Embryonic facial prominence (tissue), 1 donor: ENCODE results near the gene LRRC18.

Experiments used
- DNase-seq: peaks from one replicate; pipeline ENCODE4 v3.0.0-alpha.2; 2016; ENCODE audit errors: extremely low spot score

Gene LRRC18

DNA sequence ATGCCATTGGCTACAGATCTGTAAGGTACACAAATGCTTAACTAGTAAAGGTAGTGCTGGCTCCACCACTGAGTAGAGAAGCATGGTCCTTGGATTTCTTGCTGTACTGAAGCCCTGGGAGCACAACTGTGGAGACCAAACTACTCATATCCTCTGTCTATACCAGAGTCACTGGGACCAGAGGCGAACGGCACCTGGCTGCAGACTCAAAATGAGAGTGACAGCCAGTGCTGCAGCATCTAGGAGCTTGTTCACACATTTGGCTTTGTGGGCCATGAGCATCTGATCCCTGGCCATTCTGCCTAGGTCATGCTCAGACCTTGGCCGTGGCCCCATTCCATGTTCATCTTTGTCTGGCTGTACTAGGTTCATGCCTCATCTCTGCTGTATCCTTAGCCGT lies 31.9 kb downstream of the LRRC18 start:
- DNase-seq = no peak

GRCh38 chr10:48906841-48907240 lies 32.8 kb downstream of the LRRC18 start:
- no peak for DNase-seq

GRCh38 chr10:48905311-48905710 lies 34.3 kb downstream of the LRRC18 start:
- no peak for DNase-seq

- no peak for DNase-seq
These were observed 34.8 kb downstream of the LRRC18 start for GRCh38 chr10:48904861-48905260.

DNA sequence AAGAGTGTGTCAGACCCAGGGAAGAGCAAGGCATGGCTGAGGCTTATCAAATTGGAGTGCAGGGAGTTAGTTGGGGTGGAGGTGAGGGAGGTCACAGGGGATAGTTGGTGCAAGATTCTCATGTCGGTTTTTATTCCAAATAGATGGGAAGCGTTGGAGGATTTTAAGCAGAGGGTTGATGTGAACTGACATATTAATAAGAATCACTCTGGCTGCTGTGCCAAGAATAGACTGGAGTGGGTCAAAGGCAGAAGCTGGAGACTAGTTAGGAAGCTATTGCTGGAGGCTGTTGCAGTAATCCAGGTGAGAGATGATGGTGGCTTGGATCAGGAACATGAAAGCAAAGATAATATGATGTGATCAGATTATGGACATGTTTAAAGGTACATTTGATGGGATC lies 36.5 kb downstream of the LRRC18 start:
- DNase-seq = no peak

- DNase-seq = no peak
These were observed 37.5 kb downstream of the LRRC18 start for GRCh38 chr10:48902096-48902495.

DNA sequence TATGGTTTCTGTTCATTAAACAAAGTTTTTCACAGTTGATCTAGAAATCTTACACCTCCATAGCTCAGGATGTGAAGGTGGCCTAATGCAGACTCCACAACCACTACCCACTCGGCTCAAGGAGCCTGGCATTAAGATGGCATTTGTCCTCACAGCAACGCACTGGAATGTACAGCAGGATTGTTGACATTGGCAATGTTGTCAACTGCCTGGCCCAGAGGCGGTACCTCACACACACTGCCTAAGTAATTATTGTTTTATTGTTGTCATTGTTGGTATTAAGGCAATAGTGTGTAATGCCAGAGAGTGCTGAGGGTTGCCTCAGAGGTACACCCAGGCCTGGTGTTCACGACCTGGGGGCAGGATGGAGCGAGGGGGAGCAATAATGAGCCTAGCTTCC lies 38.3 kb downstream of the LRRC18 start:
- no peak for DNase-seq

DNA sequence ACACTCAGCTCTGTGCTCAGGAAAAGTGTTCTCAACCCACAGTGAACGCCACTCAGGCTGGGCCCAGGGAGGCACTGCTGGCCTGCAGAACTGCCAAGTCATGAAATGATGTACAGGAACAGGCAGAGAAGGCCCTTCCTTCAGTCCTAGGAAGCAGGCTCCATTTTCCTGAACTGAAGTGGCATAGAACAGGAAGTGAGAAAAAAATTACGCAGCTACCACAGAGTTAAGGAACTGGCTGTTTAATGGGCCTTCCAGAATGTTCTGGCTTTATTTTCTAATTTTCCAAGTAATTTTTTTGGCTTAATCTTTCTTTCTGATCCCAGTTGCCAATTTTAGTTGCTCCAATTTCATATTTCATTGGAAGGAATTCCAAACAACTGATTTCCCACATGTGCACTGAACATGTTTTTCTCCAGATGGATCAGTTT lies 39.3 kb downstream of the LRRC18 start:
- DNase-seq = no peak

DNA sequence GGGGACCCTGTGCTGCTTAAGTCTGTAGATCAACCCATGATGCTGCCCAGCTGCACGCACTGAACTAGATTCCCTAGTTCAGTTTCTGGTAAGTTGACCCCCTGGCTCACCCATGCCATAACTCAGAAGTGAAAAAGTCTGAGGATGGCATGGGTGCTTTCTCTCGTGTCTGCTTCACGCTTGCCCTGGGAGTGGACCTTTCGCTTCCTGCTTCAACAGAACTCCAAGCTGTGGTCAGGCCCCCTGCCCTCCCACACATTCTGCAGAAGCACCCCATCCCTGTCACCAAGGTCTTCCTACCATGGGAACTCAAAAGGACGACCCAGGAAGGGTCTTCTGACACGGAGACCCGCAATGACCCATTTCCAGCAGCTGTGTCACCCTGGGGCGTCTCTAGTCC lies 39.9 kb downstream of the LRRC18 start:
- DNase-seq = no peak

DNA sequence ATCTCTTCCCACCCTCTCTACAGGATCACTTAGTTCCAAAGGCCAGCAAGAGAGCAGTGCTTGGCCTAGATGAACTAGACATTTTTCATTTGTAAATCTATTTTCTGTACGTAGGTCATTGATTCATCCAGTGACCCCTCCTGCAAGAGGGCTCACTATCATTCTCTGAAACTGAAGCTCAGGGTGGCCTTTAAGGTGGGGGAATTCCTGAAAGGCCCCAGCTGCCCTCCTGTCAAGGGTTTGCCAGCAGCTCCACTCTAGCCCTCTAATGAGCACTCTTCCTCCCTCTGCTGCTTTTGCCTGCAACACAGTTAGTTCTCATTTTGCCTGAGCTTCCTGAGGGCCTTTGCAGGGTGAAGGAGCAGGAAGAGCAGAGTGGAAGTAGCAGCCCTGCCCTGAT lies 41.2 kb downstream of the LRRC18 start:
- no peak for DNase-seq

GRCh38 chr10:48897441-48897790 lies 42.2 kb downstream of the LRRC18 start:
- DNase-seq = no peak

DNA sequence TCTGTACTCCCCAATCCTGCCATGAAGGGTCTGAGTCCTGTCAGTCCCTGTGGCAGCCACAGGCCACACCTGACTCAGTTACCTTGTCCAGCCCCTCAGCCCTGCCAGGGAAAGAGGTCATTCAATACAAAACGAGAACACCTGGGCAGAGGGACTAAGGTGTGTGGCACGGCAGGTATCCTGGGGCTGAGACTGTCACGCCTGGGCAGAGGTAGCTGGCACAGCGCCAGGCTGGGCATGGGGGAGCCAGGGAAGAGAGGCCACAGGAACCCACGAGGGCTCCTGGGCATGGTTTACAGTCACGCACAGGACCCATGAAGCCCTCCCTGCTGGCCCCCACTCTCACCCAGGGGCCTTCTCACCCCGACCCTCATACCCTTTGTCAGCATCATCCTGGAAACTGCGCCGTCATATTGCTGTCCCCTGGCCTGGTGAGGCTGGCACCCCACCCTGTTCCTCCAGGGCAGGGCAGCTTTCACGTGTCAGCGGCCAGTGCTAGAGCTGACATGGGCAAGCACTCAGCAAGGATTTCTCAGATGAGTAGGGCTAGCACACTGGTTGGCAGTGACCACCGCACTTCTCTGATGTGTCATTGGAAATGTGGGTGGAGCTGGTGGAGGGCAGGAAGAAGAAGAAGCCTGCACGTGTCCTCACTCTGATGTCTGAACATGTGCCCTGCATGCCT lies 42.7 kb downstream of the LRRC18 start:
- no peak for DNase-seq

GRCh38 chr10:48895803-48896195 lies 43.8 kb downstream of the LRRC18 start:
- no peak for DNase-seq

- no peak for DNase-seq
These were observed 44.5 kb downstream of the LRRC18 start for GRCh38 chr10:48894911-48895802.

GRCh38 chr10:48890888-48891850 lies 48.5 kb downstream of the LRRC18 start:
- no peak for DNase-seq

DNA sequence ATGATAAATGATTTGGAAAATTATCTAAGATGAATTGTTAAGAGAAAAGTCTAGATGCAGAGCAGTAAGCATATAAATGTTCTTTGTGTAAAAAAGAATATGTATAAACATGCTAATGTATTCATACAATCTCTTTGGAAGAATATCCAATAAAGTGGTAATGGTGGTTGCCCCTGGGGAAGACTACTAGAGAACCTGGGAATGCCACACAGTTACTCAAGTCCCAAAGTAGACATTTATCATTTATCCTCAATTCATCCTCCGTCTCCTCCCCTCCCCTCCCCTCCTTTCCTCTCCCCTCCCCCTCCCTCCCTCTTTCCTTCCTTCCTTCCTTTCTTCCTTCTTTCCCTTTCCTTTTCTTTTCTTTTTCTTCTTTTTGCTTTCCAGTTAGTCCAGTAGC lies 51.7 kb downstream of the LRRC18 start:
- no peak for DNase-seq

DNA sequence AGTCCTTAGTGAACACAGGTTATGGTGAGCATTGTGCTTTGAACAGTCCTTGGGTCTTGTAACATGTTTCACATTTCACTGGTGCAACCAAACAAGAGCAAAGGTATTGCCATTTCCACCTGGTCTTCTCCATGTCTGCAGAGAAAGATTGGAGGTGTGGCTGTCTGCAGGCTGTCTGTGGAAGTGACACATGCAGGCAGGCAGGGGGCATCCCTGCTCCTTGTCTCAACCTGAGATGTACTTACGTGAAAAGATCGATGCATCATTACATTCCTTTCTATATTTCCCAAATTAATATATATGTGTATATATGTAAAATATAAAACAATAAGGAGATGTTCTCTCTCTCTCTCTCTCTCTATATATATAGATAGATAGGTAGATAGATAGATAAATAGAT lies 54.3 kb downstream of the LRRC18 start:
- no peak for DNase-seq

DNA sequence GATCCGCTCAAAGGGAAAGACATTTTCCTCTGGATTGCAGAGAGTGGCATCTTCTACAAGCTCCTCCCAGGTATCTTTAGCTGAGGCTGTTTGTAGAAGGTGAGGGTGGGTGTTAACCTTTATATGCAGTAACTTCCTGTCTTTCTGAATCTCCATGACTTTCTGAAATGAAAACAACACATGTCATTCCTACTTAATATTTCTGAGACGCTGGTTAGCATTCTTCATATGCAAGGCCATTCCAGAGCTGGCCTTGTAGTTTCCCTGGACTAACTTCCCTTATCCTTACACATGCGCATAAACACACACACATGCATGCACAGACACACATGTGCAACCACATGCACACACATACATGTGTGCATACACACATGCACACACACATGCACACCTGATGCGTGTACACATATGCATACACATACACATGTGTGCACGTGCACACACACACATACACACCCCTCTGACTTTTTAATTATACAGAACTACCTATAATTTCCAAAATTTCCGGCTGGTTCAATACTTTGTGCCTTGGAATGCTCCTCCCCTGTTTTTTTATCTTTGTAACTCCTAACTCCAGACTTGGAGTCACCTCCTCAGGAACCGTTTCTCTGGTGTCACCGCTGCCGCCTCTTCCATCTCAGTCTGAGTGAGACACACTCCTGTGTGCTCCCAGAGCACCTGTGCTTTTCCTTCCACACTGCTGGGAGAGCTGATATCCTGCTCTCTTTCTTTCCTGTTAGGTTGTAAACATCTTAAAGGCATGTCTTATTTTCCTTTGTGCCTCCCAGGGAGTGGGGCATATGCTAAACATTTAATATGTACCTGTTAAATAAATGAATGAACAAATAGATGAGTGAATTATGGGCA lies 55.2 kb downstream of the LRRC18 start:
- DNase-seq = no peak

- no peak for DNase-seq
These were observed 55.9 kb downstream of the LRRC18 start for GRCh38 chr10:48883701-48884100.

DNA sequence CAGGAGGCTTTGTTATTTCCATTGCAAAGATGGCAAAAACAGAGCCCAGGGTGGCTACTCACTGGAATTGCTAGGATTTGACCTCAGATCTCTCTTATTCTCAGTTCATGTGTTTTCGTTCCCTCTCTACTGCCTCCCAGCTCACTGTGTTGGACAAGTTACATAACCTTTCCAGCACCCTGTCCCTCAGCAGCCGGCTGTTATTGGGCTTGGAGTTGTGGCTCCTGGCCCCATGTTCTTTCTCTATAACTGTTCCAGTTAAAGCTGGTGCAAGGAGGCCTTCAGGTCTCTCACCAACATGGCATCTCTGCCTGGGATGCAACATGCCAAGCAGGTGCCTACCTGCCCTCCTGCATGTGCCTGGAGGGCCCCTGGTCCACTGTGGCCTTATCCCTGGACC lies 56.8 kb downstream of the LRRC18 start:
- no peak for DNase-seq

DNA sequence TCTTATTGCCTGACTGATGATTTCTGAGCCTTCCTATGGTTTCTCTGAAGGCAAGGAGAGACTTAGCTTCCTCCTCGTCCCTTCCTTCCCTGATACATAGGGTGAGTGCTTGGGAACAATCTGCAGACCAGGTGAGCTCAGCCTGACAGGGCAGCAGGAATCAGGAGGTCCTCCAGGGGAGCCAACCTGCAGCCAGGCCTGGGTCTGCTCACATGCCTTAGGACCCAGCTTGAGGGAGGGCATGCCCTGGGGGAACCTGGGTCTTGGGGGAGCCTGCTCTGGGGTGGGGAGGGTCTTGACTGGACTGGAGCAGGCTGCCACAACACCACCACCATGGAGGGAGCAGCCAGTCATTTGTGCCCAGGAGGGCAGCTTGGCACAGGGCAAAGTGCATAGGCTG lies 57.7 kb downstream of the LRRC18 start:
- DNase-seq = no peak
